ENCODE results near the gene TSPO2. TPM values are rescaled to one million over a fixed set of nuclear protein-coding genes. Genes with fewer than 3 reads are reported as not detected.

Gene TSPO2
- total RNA-seq, 2 experiments from 2014 or later: not detected

- no TSS peak for BruUV-seq (replicated peaks)
Measured at GRCh38 chr6:41047745-41048732, 5.8 kb downstream of the TSPO2 start.

GRCh38 chr6:41049521-41049920 is 7.3 kb downstream of the TSPO2 start:
- H4K20me1 ChIP-seq (ENCODE audit: insufficient read depth, low read length): no peaks in the 10 kb centered on the region
- no peak overlapping the region for H3K4me2 ChIP-seq (ENCODE audit: low read length)
- intact Hi-C loops (cut with micrococcal nuclease; ENCODE audit: unreplicated experiment): no loop called here
- no peak overlapping the region for H3K27ac ChIP-seq (ENCODE audit: low read depth, low read length, poor library complexity, severe bottlenecking)
- CTCF ChIA-PET (ENCODE audit: unreplicated experiment): no interaction called here
- POLR2A ChIA-PET: interaction anchor here (0.6 to 0.8 kb wide), 2 partner anchors 12 to 77 kb away, joined by 3 read pairs; no protein-coding TSS in a partner anchor
- BruUV-seq (replicated peaks): no TSS peak
- no peaks in the 10 kb centered on the region for H3K9me3 ChIP-seq (ENCODE audit: low read length)
- no peak overlapping the region for H3K4me3 ChIP-seq (ENCODE audit: low read depth, low read length, poor library complexity, severe bottlenecking)
- H3K79me2 ChIP-seq (ENCODE audit: insufficient read depth, low read depth, low read length): no peaks in the 10 kb centered on the region
- DNase-seq (ENCODE audit: low spot score): no peak
- peaks cover 25% of the 10 kb centered on the region for H3K4me1 ChIP-seq (ENCODE audit: insufficient read depth, low read length, poor library complexity, severe bottlenecking)
- no peak overlapping the region for H2AFZ ChIP-seq (ENCODE audit: low read length)
- H3K9me2 ChIP-seq (ENCODE audit: insufficient read depth, low read length): no peaks in the 10 kb centered on the region
- no peak for TF ChIP-seq CTCF (conservative IDR thresholded peaks at IDR 0.05; ENCODE audit: low read length)
- TF ChIP-seq EZH2phosphoT487 (IDR thresholded peaks at IDR 0.05; ENCODE audit: borderline replicate concordance, low read depth, low read length): no peak
- no peaks in the 10 kb centered on the region for H3K36me3 ChIP-seq (ENCODE audit: insufficient read depth, low read length)

More at GRCh38 chr6:41047745-41048732, 5.8 kb downstream of the TSPO2 start:
- H3K4me3 ChIP-seq (ENCODE audit: low read depth, low read length, poor library complexity, severe bottlenecking): no peak overlapping the region
- POLR2A ChIA-PET: no interaction called here
- H4K20me1 ChIP-seq (ENCODE audit: insufficient read depth, low read length): no peaks in the 10 kb centered on the region
- CTCF ChIA-PET (ENCODE audit: unreplicated experiment): no interaction called here
- H3K79me2 ChIP-seq (ENCODE audit: insufficient read depth, low read depth, low read length): no peaks in the 10 kb centered on the region
- TF ChIP-seq CTCF (conservative IDR thresholded peaks at IDR 0.05; ENCODE audit: low read length): no peak
- no peak for TF ChIP-seq EZH2phosphoT487 (IDR thresholded peaks at IDR 0.05; ENCODE audit: borderline replicate concordance, low read depth, low read length)
- peaks cover 18% of the 10 kb centered on the region for H3K4me1 ChIP-seq (ENCODE audit: insufficient read depth, low read length, poor library complexity, severe bottlenecking)
- intact Hi-C loops (cut with micrococcal nuclease; ENCODE audit: unreplicated experiment): no loop called here
- no peaks in the 10 kb centered on the region for H3K9me3 ChIP-seq (ENCODE audit: low read length)
- no peak overlapping the region for H3K27ac ChIP-seq (ENCODE audit: low read depth, low read length, poor library complexity, severe bottlenecking)
- DNase-seq (ENCODE audit: low spot score): no peak
- H2AFZ ChIP-seq (ENCODE audit: low read length): no peak overlapping the region
- no peaks in the 10 kb centered on the region for H3K36me3 ChIP-seq (ENCODE audit: insufficient read depth, low read length)
- H3K9me2 ChIP-seq (ENCODE audit: insufficient read depth, low read length): no peaks in the 10 kb centered on the region
- no peak overlapping the region for H3K4me2 ChIP-seq (ENCODE audit: low read length)

GRCh38 chr6:41049955-41050354 is 7.7 kb downstream of the TSPO2 start:
- no peak overlapping the region for H3K27ac ChIP-seq (ENCODE audit: low read depth, low read length, poor library complexity, severe bottlenecking)
- H3K9me2 ChIP-seq (ENCODE audit: insufficient read depth, low read length): no peaks in the 10 kb centered on the region
- no peak overlapping the region for H2AFZ ChIP-seq (ENCODE audit: low read length)
- no peak for DNase-seq (ENCODE audit: low spot score)
- TF ChIP-seq CTCF (conservative IDR thresholded peaks at IDR 0.05; ENCODE audit: low read length): no peak
- no peak for TF ChIP-seq EZH2phosphoT487 (IDR thresholded peaks at IDR 0.05; ENCODE audit: borderline replicate concordance, low read depth, low read length)
- H3K4me1 ChIP-seq (ENCODE audit: insufficient read depth, low read length, poor library complexity, severe bottlenecking): peaks cover 30% of the 10 kb centered on the region
- ChIA-PET POLR2A (interaction anchor here (0.6 to 0.8 kb wide), 3 partner anchors 12 to 77 kb away, joined by 3 to 4 read pairs (median 3); no protein-coding TSS in a partner anchor), CTCF (ENCODE audit: unreplicated experiment) (no interaction called here)
- no peaks in the 10 kb centered on the region for H4K20me1 ChIP-seq (ENCODE audit: insufficient read depth, low read length)
- H3K9me3 ChIP-seq (ENCODE audit: low read length): no peaks in the 10 kb centered on the region
- no peak overlapping the region for H3K4me3 ChIP-seq (ENCODE audit: low read depth, low read length, poor library complexity, severe bottlenecking)
- no peaks in the 10 kb centered on the region for H3K79me2 ChIP-seq (ENCODE audit: insufficient read depth, low read depth, low read length)
- BruUV-seq (replicated peaks): no TSS peak
- H3K36me3 ChIP-seq (ENCODE audit: insufficient read depth, low read length): no peaks in the 10 kb centered on the region
- intact Hi-C loops (cut with micrococcal nuclease; ENCODE audit: unreplicated experiment): no loop called here
- no peak overlapping the region for H3K4me2 ChIP-seq (ENCODE audit: low read length)
